ENCODE measurements around the gene SGSM1. TPM values are rescaled to one million over a fixed set of nuclear protein-coding genes. Genes with fewer than 3 reads are reported as not detected.

Gene SGSM1
- total RNA-seq, 4 donors from 2014 or later: 4.2 to 6.7 (median 5.6) TPM

GRCh38 chr22:24953384-24954113, 147.5 kb downstream of the SGSM1 start:
- DNase-seq: peak; percentile 59 to 63

GRCh38 chr22:24954114-24954463, 148.1 kb downstream of the SGSM1 start:
- Histone ChIP-seq H3K27me3 (no peaks in the 10 kb centered on the region), H3K4me3 (replicated peaks in 1 of 3) (peak overlapping the region in 1 of 3 donors; percentile 73), H3K36me3 (no peaks in the 10 kb centered on the region), H3K9me3 (no peaks in the 10 kb centered on the region), H3K27ac (peak overlapping the region in 2 of 3 donors; percentile 84 to 94), H3K4me1 (peaks cover 14 to 33% of the 10 kb centered on the region in 2 donors)
- intact Hi-C loops (cut with DNase I): loop anchor here (5.0 kb wide), 1 partner anchor 73 kb away; no protein-coding TSS in a partner anchor
- TF ChIP-seq POLR2A (IDR thresholded peaks at IDR 0.05) (no peak), CTCF (IDR thresholded peaks at IDR 0.05) (no peak)
- 45 to 50% methylated on average over 4 of the region's 4 CpGs for WGBS, 2 donors
- no peak for DNase-seq

More at GRCh38 chr22:24953384-24954113, 147.5 kb downstream of the SGSM1 start:
- 3 to 8% methylated on average over 13 to 44 of the region's 47 CpGs for WGBS, 2 donors
- no peaks in the 10 kb centered on the region for H3K27me3 ChIP-seq
- peaks cover 14 to 33% of the 10 kb centered on the region in 2 donors for H3K4me1 ChIP-seq
- H3K4me3 ChIP-seq (replicated peaks in 1 of 3): peak overlapping the region; percentile 69 to 84 (median 73)
- no peaks in the 10 kb centered on the region for H3K36me3 ChIP-seq
- no peaks in the 10 kb centered on the region for H3K9me3 ChIP-seq
- TF ChIP-seq CTCF (IDR thresholded peaks at IDR 0.05) (no peak), POLR2A (IDR thresholded peaks at IDR 0.05) (no peak)
- intact Hi-C loops (cut with DNase I): loop anchor here (5.0 kb wide), 1 partner anchor 74 kb away; no protein-coding TSS in a partner anchor
- H3K27ac ChIP-seq: peak overlapping the region; percentile 78 to 94 (median 84)

GRCh38 chr22:24954856-24955255, 148.8 kb downstream of the SGSM1 start:
- 86 to 94% methylated on average over 8 of the region's 8 CpGs for WGBS, 2 donors
- Histone ChIP-seq H3K36me3 (no peaks in the 10 kb centered on the region), H3K9me3 (no peaks in the 10 kb centered on the region), H3K4me1 (peaks cover 14 to 33% of the 10 kb centered on the region in 2 donors), H3K27me3 (no peaks in the 10 kb centered on the region), H3K4me3 (replicated peaks in 1 of 3) (no peak overlapping the region), H3K27ac (peak overlapping the region in 1 of 3 donors; percentile 84)
- DNase-seq: no peak
- intact Hi-C loops (cut with DNase I): loop anchor here (5.0 kb wide), 1 partner anchor 72 kb away; no protein-coding TSS in a partner anchor
- TF ChIP-seq POLR2A (IDR thresholded peaks at IDR 0.05): no peak
- TF ChIP-seq CTCF (IDR thresholded peaks at IDR 0.05): no peak

- TF ChIP-seq CTCF (IDR thresholded peaks at IDR 0.05) (no peak), POLR2A (IDR thresholded peaks at IDR 0.05) (no peak)
- WGBS, 2 donors: 77 to 88% methylated on average over 2 of the region's 2 CpGs
- H3K27ac ChIP-seq: no peak overlapping the region
- no peaks in the 10 kb centered on the region for H3K27me3 ChIP-seq
- no peaks in the 10 kb centered on the region for H3K36me3 ChIP-seq
- intact Hi-C loops (cut with DNase I): no loop called here
- no peak overlapping the region for H3K4me3 ChIP-seq (replicated peaks in 1 of 3)
- no peak for DNase-seq
- no peaks in the 10 kb centered on the region for H3K9me3 ChIP-seq
- peaks cover 14 to 33% of the 10 kb centered on the region in 2 donors for H3K4me1 ChIP-seq
Measured at GRCh38 chr22:24957043-24957442, 151.0 kb downstream of the SGSM1 start.

- Histone ChIP-seq H3K27ac (peak overlapping the region in 1 of 3 donors; percentile 10), H3K36me3 (no peaks in the 10 kb centered on the region), H3K9me3 (no peaks in the 10 kb centered on the region), H3K4me3 (replicated peaks in 1 of 3) (no peak overlapping the region), H3K27me3 (no peaks in the 10 kb centered on the region), H3K4me1 (peaks cover 23 to 40% of the 10 kb centered on the region in 2 donors)
- TF ChIP-seq POLR2A (IDR thresholded peaks at IDR 0.05) (no peak), CTCF (IDR thresholded peaks at IDR 0.05) (no peak)
- no peak for DNase-seq
- WGBS, 2 donors: 81 to 97% methylated on average over 8 to 11 of the region's 11 CpGs
- intact Hi-C loops (cut with DNase I): no loop called here
Measured at GRCh38 chr22:24961217-24961844, 155.3 kb downstream of the SGSM1 start.
